MM.1S (cell line): ENCODE measurements around the gene SARS1.

ENCODE experiments used
- EZH2 ChIP-seq: fragments of 300-600 bp; sonication (generic); optimal IDR thresholded peaks from 2 replicates; pipeline ENCODE3; 2017; ENCODE audit warnings: low read depth, mild to moderate bottlenecking, antibody characterized with exemption, low read length, mixed read lengths
- EZH2phosphoT487 ChIP-seq: fragments of 300-600 bp; sonication (generic); IDR thresholded peaks from 2 replicates; pipeline ENCODE4 v1.6.1; 2018; ENCODE audit warnings: antibody characterized with exemption, low read length
- TF ChIP-seq, protein P1 (sequence below): fragments of 300-600 bp; sonication (generic); IDR thresholded peaks from 2 replicates; pipeline ENCODE4 v1.5.1; 2016; ENCODE audit warnings: antibody characterized with exemption, low read length, mixed read lengths

GRCh38 chr1:109241841-109242345, 28.2 kb downstream of the SARS1 start:
- TF ChIP-seq, protein P1, sequence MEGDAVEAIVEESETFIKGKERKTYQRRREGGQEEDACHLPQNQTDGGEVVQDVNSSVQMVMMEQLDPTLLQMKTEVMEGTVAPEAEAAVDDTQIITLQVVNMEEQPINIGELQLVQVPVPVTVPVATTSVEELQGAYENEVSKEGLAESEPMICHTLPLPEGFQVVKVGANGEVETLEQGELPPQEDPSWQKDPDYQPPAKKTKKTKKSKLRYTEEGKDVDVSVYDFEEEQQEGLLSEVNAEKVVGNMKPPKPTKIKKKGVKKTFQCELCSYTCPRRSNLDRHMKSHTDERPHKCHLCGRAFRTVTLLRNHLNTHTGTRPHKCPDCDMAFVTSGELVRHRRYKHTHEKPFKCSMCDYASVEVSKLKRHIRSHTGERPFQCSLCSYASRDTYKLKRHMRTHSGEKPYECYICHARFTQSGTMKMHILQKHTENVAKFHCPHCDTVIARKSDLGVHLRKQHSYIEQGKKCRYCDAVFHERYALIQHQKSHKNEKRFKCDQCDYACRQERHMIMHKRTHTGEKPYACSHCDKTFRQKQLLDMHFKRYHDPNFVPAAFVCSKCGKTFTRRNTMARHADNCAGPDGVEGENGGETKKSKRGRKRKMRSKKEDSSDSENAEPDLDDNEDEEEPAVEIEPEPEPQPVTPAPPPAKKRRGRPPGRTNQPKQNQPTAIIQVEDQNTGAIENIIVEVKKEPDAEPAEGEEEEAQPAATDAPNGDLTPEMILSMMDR = no peak
- no peak for TF ChIP-seq EZH2phosphoT487
- no peak for TF ChIP-seq EZH2
